Epidermal melanocyte (primary cell): Measurements from ENCODE around the gene HIVEP2.
A peak's percentile ranks its signal among the peaks of the same experiment; 100 is the strongest.

Source experiments
- DNase-seq: peaks from one replicate; pipeline ENCODE4 v3.0.0; 2011; ENCODE audit warnings: low spot score; ENCODE audit not compliant: insufficient read length

The HIVEP2 gene

DNA sequence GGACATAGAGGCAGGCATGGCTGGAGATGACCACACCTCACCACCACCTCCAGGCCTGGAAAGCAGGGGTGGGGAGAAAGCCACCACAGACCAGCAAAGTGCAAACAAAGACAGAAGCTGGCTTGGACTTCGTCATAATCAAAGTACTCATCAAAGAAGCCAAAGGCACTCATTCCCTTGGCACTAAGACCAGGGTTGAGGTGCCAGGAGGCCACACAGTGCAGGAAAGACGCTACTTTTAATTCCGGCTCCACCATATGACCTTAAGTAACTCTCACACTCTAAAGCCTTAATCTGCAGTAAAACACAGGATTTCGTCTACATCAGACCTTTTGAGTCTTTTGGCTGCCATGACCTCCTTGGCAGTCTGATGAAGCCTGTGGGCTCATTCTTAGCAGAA lies 123.1 kb downstream of the HIVEP2 start:
- no peak for DNase-seq

DNA sequence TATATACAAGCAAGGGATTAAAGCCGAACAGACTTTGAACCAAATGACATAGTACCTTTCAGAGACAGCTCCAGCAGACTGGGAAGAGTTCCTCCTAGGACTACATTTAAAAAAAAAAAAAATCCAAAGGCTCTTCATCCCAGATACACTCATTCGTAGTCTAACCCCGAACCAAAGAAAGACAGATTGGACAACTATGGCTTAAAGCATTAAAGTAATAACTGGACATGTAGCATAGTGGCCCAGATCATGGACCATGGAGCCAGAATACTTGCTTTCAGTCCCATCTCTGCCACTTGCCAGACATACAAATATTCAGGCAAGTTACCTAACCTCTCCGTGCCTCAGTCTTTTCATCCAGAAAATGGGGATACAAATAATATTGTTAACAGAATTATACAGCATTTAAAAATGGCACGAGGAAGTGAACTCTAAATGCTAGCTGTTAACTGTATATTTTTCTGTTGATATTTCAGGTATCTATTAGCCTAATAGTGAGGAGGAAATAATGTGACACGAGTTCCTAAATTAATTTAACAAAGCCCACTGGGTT lies 123.7 kb downstream of the HIVEP2 start:
- no peak for DNase-seq

DNA sequence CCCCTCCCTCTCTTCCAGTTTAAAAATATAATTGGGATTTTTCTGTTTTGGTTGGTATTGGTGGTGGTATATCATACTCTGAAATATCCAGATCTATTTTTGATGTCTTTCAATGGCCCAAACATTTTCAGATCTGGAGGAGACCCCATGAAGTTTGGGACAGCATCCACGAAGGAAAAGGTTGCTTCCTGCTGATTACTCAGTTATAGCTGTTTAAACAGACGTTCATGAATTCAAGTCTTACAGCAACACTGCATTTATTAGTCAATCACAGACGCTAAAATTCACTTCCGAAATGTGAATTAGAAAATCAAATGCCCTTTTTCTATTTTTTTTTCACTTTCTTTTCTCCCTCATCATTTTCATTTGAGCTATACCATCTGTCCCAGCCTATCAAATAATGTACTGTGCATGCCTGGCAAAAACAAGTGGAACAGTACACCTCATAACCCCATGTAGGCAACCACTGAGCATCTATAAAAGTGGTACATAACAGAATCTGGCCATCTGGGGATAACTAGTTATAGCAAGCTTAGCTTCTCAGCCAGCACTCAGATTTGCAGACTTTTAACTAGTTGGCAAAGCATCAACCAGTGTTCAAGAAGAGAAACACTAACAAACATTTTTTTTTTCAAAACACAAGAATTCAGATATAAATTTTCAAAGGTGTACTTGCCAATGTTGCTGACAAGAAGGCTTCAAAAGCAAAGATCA lies 124.5 kb downstream of the HIVEP2 start:
- DNase-seq, result no peak

DNA sequence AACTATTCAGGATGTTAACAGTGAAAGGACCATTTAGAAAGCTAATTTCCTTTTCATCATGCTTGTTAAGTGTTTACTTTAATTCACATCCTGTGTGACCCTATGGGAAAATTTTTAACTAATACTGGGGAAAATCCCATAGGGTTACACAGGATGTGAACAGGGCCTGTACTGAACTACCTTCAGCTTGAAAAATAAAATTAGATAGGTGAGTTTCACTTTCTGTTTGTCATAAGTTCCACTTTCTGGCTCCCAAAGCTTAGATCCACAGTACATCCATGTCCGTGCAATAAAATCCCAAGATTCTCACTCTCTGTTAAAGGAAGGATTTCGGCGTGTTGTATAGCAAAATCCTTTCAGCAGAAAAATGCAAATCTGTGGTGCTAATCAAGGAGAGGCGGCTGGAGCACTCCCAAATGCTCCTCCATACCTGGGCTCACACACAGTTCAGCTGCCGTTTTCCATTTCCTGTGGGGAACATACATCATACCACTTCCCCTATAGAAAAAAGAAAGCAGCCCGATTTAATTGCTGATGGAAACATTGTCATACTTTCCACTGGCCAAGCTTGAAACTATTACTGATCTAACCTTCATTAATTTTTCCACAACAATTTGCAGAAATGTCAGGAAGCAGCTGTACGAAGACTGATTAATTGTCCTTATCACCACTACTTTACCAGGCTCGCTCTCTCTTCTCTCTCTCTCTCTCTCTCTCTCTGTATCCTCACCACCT lies 125.2 kb downstream of the HIVEP2 start:
- no peak for DNase-seq

DNA sequence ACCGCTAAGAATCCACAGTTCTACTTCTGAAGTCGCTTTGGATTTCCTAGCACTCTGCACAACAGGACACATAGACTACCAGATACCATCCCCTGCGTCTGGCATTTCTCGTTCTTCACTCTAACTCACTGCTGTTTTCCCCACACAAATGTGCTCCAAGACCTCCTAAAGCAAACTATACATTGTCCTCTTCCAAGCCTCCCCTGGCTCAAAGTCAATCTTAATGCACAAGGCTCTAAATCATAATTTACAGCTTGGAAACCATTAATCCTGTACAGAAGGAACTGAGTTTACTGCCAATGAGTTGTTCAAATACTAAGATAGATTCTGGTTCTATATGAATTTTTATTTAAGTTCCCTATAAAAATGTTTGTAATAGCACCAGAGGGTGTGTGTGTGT lies 128.5 kb downstream of the HIVEP2 start:
- no peak for DNase-seq

DNA sequence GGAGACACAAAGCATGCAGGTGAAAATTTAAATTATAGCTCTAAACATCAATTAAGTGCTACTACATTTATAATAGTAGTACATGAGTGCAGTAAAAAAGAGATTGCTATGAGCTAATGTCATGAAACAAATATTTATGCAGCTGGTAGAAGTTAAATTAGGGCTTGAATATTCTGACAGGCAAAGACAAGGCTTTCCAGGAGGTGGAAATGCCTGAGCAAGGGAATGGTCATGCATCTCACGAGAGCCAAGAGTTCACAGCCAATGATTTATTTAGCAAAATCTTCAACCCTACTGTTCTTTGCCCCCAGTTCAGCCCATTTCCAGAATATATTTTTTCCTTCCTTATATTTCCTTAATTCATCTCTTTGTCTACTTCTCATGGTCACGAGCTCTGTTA lies 128.9 kb downstream of the HIVEP2 start:
- DNase-seq, result no peak

DNA sequence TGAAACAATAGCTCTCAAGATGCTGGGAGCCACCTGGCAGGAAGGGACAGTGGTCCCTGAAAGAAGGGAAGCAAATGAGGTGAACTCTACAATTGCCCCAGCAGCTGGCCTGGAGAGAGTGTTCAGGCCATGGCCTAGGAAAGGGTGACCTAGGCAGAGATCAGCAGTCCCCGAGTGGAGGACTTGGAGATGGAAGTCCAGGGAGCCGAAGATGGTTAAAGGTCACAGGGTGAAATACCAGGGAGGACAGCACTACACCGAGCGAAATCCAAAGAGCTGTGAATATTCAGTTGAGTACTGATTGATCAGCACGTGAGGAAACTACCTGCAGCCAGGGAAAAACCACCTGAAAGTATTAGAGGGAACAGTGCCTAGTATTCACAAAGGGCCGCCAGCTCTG lies 133.1 kb downstream of the HIVEP2 start:
- DNase-seq, result no peak

DNA sequence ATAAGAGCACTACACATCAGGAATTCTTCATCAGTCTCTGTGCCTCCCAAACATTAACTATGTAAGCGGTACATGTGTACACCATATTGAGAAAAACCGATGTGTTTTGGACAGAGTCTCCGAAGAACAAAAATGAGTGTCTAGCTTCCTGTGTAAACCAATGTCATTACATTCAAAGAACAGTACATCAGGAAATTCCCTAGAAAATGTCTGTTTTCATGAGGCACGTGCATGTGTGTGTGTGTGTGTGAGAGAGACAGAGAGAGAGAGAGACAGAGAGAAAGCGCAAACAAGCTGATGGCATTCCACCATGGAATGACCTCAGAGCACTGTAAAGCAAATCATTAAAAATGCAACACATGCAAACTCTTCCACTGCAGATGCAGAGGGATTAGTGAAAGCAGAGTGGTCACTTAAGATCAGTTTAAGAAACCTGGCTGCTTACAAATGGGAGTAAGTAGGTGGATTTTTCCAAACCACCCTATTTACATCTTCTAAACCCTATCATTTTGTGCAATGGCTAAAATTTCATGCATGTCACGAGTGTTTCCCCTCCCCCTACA lies 133.9 kb downstream of the HIVEP2 start:
- no peak for DNase-seq

DNA sequence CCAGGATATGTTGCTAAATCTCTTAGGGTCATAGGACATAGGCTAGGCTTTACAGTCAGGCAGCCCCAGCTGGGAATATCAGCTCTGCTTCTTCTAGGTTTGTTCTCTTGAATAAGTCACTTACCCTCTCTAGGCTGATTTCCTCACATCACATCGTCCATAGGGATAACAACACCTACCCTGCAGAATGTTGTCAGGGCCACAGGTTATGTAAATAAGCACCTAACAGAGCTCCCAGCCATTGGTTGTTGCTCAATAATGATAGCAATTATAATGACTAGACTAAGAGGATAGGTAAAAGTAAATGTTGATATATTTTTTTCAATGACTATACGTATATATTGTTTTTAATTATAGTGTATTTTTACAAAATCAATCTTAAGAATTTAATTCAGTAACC lies 135.0 kb downstream of the HIVEP2 start:
- no peak for DNase-seq

DNA sequence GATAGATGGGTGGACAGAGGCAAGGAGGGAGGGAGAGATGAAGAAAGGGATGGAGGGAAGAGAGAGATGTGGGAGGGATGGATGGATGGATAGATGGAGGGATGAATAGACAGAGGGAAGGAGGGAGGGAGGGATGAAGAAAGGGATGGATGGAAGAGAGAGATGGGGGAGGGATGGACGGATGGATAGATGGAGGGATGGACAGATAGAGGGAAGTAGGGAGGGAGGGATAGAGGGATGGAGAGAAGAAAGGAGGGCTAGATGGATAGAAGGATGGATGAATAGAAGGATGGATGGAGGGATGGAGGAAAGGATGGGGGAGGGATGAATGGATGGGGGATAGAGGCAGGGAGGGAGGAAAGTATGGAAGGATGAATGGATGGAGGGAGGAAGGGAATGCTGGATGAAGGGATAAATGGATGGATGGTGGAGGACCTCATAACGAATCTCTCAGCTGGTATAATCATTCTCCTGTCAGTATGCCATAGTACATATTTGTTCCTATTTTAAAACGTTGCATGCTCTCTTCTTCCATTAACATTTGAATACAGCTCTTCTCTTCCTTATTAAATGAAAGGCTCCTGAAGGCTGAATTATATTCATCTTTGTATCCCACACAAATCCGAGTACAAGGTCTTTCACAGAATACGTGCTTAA lies 136.4 kb downstream of the HIVEP2 start:
- DNase-seq, result no peak

DNA sequence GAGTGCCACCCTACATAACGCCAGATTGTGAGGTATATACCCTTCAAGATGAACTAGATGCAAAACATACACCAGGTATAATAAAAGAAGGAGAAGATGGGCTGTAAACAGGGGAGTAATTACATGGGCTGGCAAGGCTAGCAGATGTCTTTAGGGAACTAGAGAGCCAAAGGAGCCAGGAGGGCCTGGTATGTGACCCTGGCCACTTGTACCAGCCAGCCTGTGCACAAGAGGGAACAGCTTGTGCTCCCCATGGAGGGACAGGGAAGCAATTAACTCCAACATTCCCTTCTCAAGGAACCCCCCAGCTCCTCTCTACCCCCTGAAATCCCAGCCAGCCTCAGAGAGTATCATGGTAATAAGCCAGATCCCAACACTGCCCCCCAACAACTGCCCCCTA lies 139.9 kb downstream of the HIVEP2 start:
- DNase-seq, result no peak

DNA sequence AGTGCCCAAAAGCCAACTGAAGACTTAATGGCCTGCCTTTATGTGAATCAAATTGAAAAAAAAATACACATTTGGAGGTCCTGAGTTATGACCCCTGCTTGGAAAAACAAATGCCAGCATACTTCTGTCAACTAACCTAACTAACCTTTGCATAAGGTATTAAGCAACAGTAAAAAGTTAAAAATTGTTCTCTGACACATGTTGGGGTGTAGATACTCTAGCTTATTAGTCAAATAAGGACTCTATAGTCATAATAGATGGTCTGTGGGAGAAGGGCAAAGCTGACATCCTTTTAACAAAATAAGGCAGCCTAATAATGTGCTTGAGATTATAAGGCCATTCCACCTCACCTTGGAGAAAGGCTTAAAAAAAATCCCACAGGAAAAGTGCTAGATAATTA lies 140.5 kb downstream of the HIVEP2 start:
- DNase-seq, result no peak

DNA sequence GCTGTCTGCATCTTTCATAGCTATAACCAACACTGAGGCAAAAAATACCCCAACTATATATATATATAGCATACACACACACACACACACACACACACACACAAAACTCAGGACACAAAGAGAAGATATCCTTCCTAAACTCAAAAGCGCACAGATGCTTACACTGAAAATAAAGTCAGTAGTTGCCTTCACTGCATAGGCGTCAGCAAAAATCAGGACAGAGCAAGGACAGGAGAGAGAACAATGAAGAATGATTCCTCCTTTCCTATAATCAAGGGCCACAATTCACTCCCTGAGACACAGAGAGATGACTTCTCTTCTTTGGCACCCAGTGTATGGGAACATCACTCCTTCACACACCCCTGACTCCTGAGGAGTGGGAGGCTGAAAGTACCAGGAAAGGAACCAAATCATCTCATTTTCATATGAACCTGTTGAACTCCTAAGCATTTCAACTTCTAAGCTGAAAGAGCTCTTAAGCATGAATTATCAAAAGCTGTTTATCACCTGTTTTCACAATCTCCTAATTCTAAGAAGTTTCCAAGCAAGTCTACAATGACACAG lies 141.4 kb downstream of the HIVEP2 start:
- no peak for DNase-seq

DNA sequence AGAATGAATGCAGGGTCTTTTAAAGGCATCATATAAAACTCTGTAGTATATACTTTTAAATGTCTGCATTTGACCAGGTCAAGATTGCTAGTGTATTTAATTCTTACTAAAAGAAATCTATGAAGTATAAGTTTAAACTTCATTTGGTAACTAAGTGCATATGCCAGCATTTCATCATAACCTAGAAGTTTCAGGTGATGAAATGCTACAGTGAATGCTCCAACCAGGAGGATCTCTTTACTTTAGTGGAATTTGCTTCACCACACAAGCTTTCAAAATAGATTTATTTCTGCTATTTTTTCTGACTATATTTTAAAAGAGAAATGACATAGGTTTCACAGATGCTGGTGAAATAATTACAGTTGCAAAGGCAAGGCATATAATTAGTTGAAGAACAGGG lies 141.9 kb downstream of the HIVEP2 start:
- DNase-seq, result no peak

DNA sequence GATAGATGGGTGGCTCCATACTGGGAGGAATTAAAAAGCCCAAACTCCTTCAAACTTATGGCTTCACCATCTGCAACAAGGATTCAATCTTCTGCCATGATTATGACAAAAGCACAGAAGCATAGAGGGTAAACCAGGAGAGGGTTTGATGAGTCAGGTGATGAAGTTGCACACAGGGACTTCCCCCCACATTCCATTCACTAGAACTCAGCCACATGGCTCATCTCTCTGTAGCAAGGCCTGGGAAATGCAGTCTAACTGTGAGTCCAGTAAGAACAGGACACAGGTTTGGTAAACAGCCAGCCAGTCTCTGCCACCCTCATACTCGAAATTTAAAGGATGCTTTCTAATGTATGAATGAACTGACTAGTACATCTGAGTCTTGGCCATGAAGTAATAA lies 142.9 kb downstream of the HIVEP2 start:
- peak; percentile 40 for DNase-seq

DNA sequence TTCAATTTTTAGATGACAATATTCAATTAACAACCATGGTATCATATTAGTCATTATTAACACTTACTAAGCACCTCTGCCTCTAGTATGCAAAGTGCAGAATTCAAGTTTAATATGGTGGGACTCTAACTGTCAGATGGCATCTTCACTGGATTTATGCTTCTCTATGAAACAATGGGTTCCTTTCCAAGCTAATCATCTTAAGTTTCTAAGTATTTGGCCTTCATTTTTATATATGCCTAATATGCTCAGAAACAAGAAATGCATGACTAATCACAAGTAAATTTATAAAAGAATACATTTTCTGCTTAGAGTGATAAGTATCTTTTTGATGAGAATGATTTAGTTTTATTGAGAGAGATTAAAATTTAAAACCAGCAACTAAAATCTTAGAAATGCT lies 144.7 kb downstream of the HIVEP2 start:
- DNase-seq, result no peak

DNA sequence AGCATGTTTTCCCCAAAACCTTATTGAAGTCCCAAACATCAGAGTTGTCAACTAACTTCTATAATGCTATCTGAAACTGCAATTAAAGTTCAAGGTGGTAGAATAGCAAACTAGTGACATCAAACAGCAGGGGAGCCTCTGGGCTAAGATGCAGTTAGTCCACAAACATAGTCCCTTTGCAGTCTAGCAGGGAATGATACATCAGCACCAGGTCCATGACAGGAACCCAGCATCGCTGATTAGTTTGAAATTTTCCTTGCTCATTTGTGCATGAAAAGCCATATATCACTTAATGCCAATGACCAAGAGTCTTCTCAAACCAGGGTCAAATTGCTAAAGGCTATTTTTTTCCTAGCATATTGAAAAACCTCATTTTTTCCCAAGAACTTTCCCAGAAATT lies 145.3 kb downstream of the HIVEP2 start:
- DNase-seq, result no peak

DNA sequence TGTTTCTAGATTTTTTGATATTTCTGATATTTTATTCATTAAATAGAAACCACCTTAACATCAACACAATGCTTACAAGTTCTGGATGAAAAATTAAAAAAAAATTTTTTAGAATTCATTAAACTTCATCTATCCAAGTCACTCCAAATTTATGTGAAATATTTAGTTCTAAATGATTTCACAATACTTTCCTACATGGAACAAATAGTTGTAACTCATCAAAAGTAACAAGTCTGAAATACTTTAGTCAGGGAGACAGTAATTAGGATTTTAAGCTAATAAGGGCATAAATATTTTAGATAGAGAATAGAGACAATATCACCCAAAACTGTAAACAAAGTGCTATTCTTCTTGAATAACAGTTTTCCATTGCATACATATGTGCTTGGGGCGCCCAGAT lies 147.8 kb downstream of the HIVEP2 start:
- no peak for DNase-seq

DNA sequence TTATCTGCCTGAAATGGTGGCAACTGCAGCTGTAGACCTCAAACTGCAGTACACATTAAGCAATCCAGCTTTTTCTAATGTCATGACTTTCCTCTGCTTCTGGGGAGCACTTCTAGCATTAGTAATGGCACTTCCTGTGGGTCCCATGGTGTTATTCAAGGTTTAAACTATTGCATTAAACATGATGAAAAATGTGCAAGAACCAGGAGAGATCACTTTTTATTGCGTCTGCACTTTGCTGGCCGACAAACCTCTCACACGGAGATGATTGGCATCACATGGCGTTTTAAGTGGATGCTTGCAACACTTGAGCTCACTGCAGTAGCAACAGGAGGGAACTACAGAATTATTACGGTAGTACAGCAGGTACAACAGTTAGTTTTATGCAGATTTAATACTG lies 148.4 kb downstream of the HIVEP2 start:
- no peak for DNase-seq

DNA sequence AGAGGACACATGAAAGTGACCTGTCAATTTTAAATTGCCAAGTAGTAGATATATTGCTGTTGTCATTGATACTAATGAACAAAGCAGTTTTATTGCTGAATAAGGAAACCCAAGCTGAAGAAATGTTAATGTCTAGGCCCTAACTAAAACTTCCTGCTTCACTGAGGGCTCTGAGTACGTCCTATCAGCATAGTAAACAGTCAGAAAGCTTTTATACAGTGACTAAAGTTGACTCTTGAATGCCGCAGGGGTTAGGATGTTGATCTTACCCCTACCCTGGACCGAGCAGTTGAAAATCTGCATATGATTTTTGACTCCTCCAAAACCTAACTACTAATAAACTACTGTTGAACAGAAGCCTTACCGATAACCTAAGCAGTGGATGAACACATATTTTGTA lies 149.0 kb downstream of the HIVEP2 start:
- no peak for DNase-seq

DNA sequence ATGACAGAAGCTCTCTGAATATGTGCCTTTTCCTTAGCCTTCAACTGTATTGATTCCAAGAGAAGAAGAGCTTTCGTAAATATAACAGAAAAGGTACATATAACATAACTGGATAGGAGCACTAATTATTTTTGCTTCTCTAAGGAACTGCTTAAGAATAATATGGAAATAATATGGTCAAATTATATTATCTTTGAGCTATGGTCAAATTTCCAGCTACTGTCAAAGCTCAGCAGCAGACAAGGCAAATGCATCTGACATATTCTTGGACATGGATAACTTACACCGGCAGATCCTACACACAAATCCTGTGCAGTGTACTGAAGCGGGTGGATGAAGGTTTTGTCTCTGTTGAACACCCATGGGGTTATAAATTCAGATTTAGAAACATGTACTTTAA lies 150.6 kb downstream of the HIVEP2 start:
- DNase-seq, result no peak

DNA sequence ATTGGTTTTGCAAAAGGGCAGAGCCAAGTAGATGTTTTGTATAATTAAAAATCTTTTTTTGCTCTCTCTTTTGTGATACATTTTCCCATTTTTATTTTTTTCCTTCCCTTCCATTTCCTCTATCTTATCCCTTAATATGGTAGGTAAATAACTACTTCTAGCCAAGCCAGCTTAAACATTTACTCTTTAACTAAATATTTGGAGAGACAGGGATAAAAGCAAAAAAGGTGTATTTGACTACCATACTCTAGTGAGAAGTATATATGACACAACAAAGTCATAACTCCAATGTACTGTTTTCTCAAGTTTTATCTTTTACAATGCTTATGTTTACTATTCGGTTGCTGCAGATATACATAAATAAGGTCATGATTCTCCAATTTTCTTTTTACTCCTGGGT lies 154.7 kb downstream of the HIVEP2 start:
- DNase-seq, result no peak
